Activated B cell treated with CpG ODN at 0.5 μM for 24 hours (primary cell): Measurements from ENCODE around the gene PTCD3. TPM values are rescaled to one million over a fixed set of nuclear protein-coding genes. Genes with fewer than 3 reads are reported as not detected.
A peak's percentile ranks its signal among the peaks of the same experiment; 100 is the strongest.

ENCODE experiments used
- ATAC-seq: fragments of 200-7000 bp; cut with Tn5 transposase; one replicate; pipeline ENCODE4 v1.10.0; 2021; ENCODE audit warnings: low read depth, mild to moderate bottlenecking, moderate library complexity
- CTCF ChIA-PET: fragments of 350-600 bp; sonication (Branson Sonifier 250); formaldehyde crosslinking; loops from one replicate; lab custom pipeline; 2021; ENCODE audit warnings: antibody characterized with exemption; lab: Charles Lee
- POLR2A ChIA-PET: fragments of 350-600 bp; sonication (Branson Sonifier 250); formaldehyde crosslinking; loops from one replicate; lab custom pipeline; 2021; ENCODE audit warnings: antibody characterized with exemption; lab: Charles Lee
- DNase-seq: peaks from one replicate; pipeline ENCODE4 v3.0.0; 2022
- H3K27ac Mint-ChIP-seq: one replicate; pipeline ENCODE4 v1.8.0; 2020; ENCODE audit warnings: mixed read lengths
- H3K27me3 Mint-ChIP-seq: one replicate; pipeline ENCODE4 v1.8.0; 2021; ENCODE audit warnings: mixed read lengths
- H3K36me3 Mint-ChIP-seq: one replicate; pipeline ENCODE4 v1.8.0; 2021; ENCODE audit warnings: low read depth, mixed read lengths
- H3K4me1 Mint-ChIP-seq: one replicate; pipeline ENCODE4 v1.8.0; 2021; ENCODE audit warnings: mixed read lengths
- H3K4me3 Mint-ChIP-seq: one replicate; pipeline ENCODE4 v1.8.0; 2020; ENCODE audit warnings: mild to moderate bottlenecking, mixed read lengths
- H3K9me3 Mint-ChIP-seq: one replicate; pipeline ENCODE4 v1.8.0; 2020; ENCODE audit warnings: mixed read lengths
- CTCF ChIP-seq: fragments of 200-600 bp; IDR thresholded peaks from one replicate; pipeline ENCODE4 v1.8.0; 2022; ENCODE audit warnings: antibody characterized with exemption, mild to moderate bottlenecking
- intact Hi-C: fragments of 100-400 bp; cut with micrococcal nuclease; formaldehyde crosslinking; loops from one replicate; pipeline ENCODE4 v1.15.1; 2024
- total RNA-seq: library from RNA; stranded (reverse); gene quantifications from 2 replicates; pipeline ENCODE4 v1.2.3, GENCODE V29; 2022

Gene PTCD3
- total RNA-seq, 1 donor from 2014 or later = 148 TPM

- Mint-ChIP-seq H3K4me3 (no peak overlapping the region), H3K4me1 (no peaks in the 10 kb centered on the region), H3K27ac (no peak overlapping the region), H3K9me3 (no peaks in the 10 kb centered on the region), H3K27me3 (no peaks in the 10 kb centered on the region), H3K36me3 (peaks cover 80% of the 10 kb centered on the region)
- ChIA-PET CTCF (no interaction called here), POLR2A (no interaction called here)
- intact Hi-C loops = no loop called here
- ATAC-seq (no peak), DNase-seq (no peak)
- no peak for TF ChIP-seq CTCF
Measured at GRCh38 chr2:86094229-86094628, 11.8 kb upstream of the PTCD3 start.

GRCh38 chr2:86097114-86097896, 8.7 kb upstream of the PTCD3 start:
- ChIA-PET POLR2A (no interaction called here), CTCF (interaction anchor here (1.4 kb wide), 1 partner anchor 17 kb away, joined by 3 read pairs; no protein-coding TSS in a partner anchor)
- intact Hi-C loops = no loop called here
- Mint-ChIP-seq H3K4me1 (peaks cover under 1% of the 10 kb centered on the region), H3K9me3 (no peaks in the 10 kb centered on the region), H3K27me3 (no peaks in the 10 kb centered on the region), H3K4me3 (no peak overlapping the region), H3K36me3 (peaks cover 77% of the 10 kb centered on the region), H3K27ac (peak overlapping the region; percentile 1)
- no peak for TF ChIP-seq CTCF
- ATAC-seq (no peak), DNase-seq (no peak)

- intact Hi-C loops = loop anchor here (1.0 kb wide), 1 partner anchor 17 kb away; no protein-coding TSS in a partner anchor
- Mint-ChIP-seq H3K27me3 (no peaks in the 10 kb centered on the region), H3K36me3 (peaks cover 81% of the 10 kb centered on the region), H3K4me3 (no peak overlapping the region), H3K27ac (no peak overlapping the region), H3K9me3 (no peaks in the 10 kb centered on the region), H3K4me1 (peaks cover 6% of the 10 kb centered on the region)
- ChIA-PET POLR2A (no interaction called here), CTCF (interaction anchor here (0.6 kb wide), 1 partner anchor 236 kb away, joined by 4 read pairs; no protein-coding TSS in a partner anchor)
- DNase-seq (no peak), ATAC-seq (no peak)
- no peak for TF ChIP-seq CTCF
Measured at GRCh38 chr2:86097913-86098312, 8.1 kb upstream of the PTCD3 start.

- intact Hi-C loops = loop anchor here (10.0 kb wide), 1 partner anchor 687 kb away; the partner anchor contains the start of genes CAPG and SH2D6
- Mint-ChIP-seq H3K36me3 (peaks cover 68% of the 10 kb centered on the region), H3K27ac (no peak overlapping the region), H3K9me3 (no peaks in the 10 kb centered on the region), H3K4me1 (peaks cover 46% of the 10 kb centered on the region), H3K4me3 (no peak overlapping the region), H3K27me3 (no peaks in the 10 kb centered on the region)
- ChIA-PET CTCF (no interaction called here), POLR2A (no interaction called here)
- no peak for ATAC-seq
- DNase-seq = no peak
- TF ChIP-seq CTCF = no peak
Measured at GRCh38 chr2:86102157-86102556, 3.9 kb upstream of the PTCD3 start.
